Measurements from ENCODE around the gene DLGAP5. TPM values are rescaled to one million over a fixed set of nuclear protein-coding genes. Genes with fewer than 3 reads are reported as not detected.

The DLGAP5 gene
- total RNA-seq, 6 experiments from 2014 or later = 21.8 to 58.3 (median 52.5) TPM

GRCh38 chr14:55126034-55126433 is 65.4 kb downstream of the DLGAP5 start:
- no peak for DNase-seq
- Mint-ChIP-seq H3K4me1 (ENCODE audit: low read depth) (peaks cover 61% of the 10 kb centered on the region), H3K27me3 (ENCODE audit: insufficient read depth) (peaks cover 8% of the 10 kb centered on the region), H3K9me3 (no peaks in the 10 kb centered on the region), H3K36me3 (ENCODE audit: low read depth) (no peaks in the 10 kb centered on the region; the same call in 1 of the 2 replicates), H3K4me3 (no peak overlapping the region), H3K27ac (no peak overlapping the region)
- no peak for TF ChIP-seq CTCF (IDR thresholded peaks at IDR 0.05)

GRCh38 chr14:55125403-55125802 is 66.0 kb downstream of the DLGAP5 start:
- no peak for TF ChIP-seq CTCF (IDR thresholded peaks at IDR 0.05)
- no peak for DNase-seq
- no peak overlapping the region for H3K27ac Mint-ChIP-seq
- H3K36me3 Mint-ChIP-seq (ENCODE audit: low read depth) = no peaks in the 10 kb centered on the region
- H3K9me3 Mint-ChIP-seq = no peaks in the 10 kb centered on the region
- H3K27me3 Mint-ChIP-seq (ENCODE audit: insufficient read depth) = peaks cover 8% of the 10 kb centered on the region
- peaks cover 56% of the 10 kb centered on the region for H3K4me1 Mint-ChIP-seq (ENCODE audit: low read depth)
- H3K4me3 Mint-ChIP-seq = no peak overlapping the region

- TF ChIP-seq CTCF (IDR thresholded peaks at IDR 0.05) = no peak
- peaks cover 5% of the 10 kb centered on the region for H3K27me3 Mint-ChIP-seq (ENCODE audit: insufficient read depth)
- no peak overlapping the region for H3K27ac Mint-ChIP-seq
- no peaks in the 10 kb centered on the region for H3K9me3 Mint-ChIP-seq
- H3K4me3 Mint-ChIP-seq = no peak overlapping the region
- peaks cover 51% of the 10 kb centered on the region for H3K4me1 Mint-ChIP-seq (ENCODE audit: low read depth)
- no peak for DNase-seq
- no peaks in the 10 kb centered on the region for H3K36me3 Mint-ChIP-seq (ENCODE audit: low read depth)
Measured at GRCh38 chr14:55124774-55125386, 66.5 kb downstream of the DLGAP5 start.

- H3K27ac Mint-ChIP-seq = peak overlapping the region; percentile 80; the same call in 1 of the 2 replicates
- no peak for DNase-seq
- H3K4me1 Mint-ChIP-seq (ENCODE audit: low read depth) = peaks cover 51% of the 10 kb centered on the region
- H3K36me3 Mint-ChIP-seq (ENCODE audit: low read depth) = no peaks in the 10 kb centered on the region
- TF ChIP-seq CTCF (IDR thresholded peaks at IDR 0.05) = no peak
- H3K27me3 Mint-ChIP-seq (ENCODE audit: insufficient read depth) = peaks cover 7% of the 10 kb centered on the region
- no peaks in the 10 kb centered on the region for H3K9me3 Mint-ChIP-seq
- H3K4me3 Mint-ChIP-seq = no peak overlapping the region
Measured at GRCh38 chr14:55123852-55124639, 67.3 kb downstream of the DLGAP5 start.

GRCh38 chr14:55123101-55123500 is 68.3 kb downstream of the DLGAP5 start:
- Mint-ChIP-seq H3K36me3 (ENCODE audit: low read depth) (no peaks in the 10 kb centered on the region), H3K27me3 (ENCODE audit: insufficient read depth) (peaks cover 7% of the 10 kb centered on the region), H3K9me3 (no peaks in the 10 kb centered on the region), H3K27ac (peak overlapping the region; percentile 80), H3K4me1 (ENCODE audit: low read depth) (peaks cover 48% of the 10 kb centered on the region), H3K4me3 (0 out of 2 replicates have a peak overlapping the region, but pooled peaks have one; percentile 18)
- TF ChIP-seq CTCF (IDR thresholded peaks at IDR 0.05) = no peak
- DNase-seq = peak; percentile 82
